ENCODE results near the gene VWC2L. TPM values are rescaled to one million over a fixed set of nuclear protein-coding genes. Genes with fewer than 3 reads are reported as not detected.

The VWC2L gene
- total RNA-seq, 1 donor from 2014 or later: not detected

DNA sequence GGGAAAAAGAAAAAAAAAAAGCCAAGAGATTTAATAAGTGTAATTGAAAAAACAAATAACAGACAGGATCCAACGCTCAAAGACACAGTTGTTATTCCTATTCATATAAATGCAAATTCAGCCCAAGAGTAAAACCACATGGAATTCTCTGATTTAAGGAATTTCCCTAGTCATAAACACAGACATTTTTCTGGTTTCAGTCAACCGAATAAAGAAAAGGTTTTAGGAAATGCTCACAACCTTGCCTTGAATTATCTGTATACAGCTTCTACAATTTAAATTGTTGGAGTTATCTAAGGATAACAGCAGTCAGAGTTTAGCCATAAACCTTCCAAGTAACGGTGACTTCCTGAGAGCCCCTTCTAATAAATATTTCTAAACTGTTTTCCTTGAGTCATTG lies 122.7 kb downstream of the VWC2L start:
- DNase-seq (ENCODE audit: extremely low read depth, low read depth, low spot score): no peak

DNA sequence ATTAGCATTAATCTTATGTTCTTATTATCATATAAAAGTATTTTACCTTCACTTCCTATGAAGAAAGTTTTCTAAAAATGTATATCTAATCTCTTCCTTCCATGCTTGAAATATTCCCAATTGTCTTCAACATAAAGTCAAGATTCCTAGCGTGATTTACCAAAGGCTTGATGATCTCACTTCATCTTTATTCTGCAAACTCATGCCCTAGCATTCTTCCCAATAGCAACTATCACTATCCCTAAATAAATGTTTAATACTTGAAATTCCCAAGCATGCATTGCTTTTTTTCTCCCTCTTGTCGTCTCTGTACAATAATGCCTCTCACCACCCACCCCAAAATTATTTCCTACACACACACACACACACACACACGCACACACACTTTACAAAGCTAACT lies 125.8 kb downstream of the VWC2L start:
- DNase-seq (ENCODE audit: extremely low read depth, low read depth, low spot score): no peak

DNA sequence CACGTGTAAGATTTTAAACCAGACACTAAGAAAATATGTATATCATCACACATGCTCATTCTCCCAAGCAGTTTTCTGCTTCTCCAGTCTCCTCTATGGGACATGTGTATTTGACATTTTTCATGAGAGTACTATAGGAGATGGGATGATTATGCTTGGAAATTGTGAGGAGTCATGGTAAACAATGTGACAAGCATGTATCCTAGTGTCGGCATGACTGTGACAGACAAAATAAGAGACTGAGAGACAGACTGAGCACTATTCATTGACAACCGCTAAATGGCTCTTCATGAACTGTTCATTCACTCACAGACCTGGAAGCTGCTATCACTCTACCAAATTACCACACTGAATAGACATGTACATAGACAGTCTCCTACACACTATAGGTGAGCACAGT lies 127.1 kb downstream of the VWC2L start:
- no peak for DNase-seq (ENCODE audit: extremely low read depth, low read depth, low spot score)

DNA sequence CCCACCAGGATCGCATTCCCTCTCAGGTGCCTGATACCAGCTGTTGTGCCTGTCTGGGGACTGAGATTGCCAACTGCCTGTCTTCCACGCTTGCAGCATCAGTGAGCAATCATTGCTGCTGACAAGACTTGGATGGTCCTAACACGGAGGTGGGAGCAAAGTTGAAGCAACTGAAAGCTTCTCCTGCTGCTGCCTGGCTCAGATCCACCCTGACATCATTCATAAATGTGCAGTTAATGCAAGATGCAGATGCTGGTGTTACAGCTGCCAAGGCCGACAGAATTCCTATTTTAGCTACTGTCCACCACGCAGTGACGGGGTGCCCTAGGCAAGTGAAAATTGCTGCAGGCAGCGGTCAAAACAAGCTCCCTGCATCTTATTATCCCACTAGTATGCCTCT lies 131.4 kb downstream of the VWC2L start:
- DNase-seq (ENCODE audit: extremely low read depth, low read depth, low spot score): no peak

DNA sequence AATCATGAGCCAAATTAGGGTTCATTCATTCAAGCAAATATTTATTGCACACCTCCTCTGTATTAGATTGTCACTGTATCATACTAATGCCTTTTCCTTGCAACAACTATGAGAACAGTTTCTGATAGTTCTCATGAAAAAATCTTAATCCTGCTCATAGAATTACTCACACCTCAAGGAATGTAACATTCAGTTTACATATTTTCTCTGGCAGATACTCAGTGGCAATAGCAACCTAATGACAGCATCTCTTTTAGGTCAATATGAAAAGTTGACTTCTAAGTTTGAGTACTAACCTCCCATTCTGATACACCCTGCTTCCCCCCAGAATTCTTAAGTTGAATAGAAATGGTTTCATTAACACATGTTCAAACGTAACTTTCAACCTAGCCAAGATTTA lies 132.0 kb downstream of the VWC2L start:
- DNase-seq (ENCODE audit: extremely low read depth, low read depth, low spot score): no peak

DNA sequence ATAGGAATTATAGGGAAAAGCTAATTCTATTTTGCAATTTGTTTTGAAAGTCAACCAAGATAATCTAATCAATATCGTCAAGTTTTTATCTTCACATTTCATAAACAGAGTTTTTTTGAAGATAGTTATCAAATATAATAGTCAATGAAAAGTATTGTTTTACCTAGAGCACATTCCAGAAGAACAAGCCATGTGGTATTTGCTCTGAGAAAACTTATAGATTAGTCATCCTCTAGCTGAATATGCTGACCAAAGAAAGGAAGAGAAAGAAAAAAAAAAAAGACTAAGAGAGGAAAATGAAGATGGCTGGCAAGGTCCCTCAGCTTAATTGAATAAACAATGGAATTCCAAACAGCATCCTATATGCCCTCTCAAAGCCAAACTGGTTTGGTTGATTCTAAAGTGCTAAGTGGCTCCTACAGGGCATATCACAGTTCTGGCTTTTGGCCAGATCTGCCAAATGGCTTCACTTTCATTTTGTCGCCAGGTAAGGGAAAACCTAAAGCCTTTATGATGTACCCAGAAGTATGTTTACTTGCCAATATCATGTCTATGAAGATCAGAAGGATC lies 132.6 kb downstream of the VWC2L start:
- no peak for DNase-seq (ENCODE audit: extremely low read depth, low read depth, low spot score)

DNA sequence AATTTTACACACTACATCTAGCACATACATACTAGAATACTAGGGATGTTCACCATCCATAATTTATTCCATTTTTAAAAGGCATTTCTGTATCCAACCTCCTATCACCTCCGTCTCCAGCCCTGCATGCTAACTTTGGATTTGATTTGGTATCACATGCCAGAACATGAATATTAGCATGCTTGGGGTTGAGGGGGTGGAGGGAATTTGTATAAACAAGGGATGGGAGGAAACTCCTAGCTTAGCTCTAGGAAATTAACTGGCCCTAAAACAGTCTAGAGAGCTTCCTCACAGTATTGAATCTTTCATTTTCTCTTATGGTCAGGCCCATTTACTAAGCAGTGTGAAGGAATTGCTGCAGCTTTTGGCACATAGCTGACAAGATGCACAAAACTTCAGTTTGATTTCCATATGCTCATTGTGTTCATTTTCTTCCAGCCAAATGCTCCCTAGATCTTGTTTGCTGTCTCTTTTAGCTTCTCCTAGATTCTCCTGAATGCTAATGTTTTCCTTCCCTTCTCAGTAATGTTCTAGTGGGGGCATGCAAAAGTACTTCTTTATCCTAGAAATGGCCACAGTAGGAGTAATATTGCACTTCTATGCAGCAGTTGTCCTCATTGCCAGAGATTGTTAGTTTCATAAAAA lies 135.2 kb downstream of the VWC2L start:
- DNase-seq (ENCODE audit: extremely low read depth, low read depth, low spot score): no peak

DNA sequence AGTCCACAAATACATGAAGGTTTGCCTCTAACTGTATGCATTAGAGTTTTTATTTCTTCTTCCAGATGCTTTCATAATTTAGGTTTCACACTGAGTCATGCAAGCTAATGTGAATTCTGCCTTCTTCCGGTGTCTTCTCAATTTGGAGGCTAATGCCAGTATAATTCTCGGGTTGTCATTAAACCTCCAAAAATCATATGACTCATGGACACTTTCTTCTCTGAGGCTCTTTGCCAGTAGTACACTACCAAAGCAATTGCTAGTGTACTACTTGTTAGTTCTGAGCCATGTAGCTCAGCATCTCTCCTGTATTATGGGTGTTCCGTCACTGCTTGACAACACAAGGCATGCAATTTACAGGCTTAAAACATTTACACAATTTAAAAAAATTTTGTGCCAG lies 137.1 kb downstream of the VWC2L start:
- DNase-seq (ENCODE audit: extremely low read depth, low read depth, low spot score): no peak

DNA sequence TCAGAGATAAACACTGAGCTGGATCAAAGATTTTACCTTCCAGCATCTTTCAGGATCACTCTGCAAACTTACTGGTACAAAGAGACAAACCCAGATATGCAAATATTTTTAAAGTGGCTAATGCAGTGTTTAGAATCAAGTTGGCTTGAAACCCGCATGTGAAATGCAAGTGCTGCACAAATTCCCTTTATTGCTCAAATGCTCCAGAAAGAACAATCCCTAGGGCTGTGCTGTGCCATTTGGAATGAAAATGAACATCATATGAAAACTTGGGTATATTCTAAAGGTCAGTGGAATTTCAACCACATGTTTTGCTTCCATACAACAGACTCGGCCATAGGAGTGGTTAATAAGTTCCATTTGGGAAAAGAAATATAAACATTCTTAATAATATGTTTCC lies 139.1 kb downstream of the VWC2L start:
- DNase-seq (ENCODE audit: extremely low read depth, low read depth, low spot score): no peak

DNA sequence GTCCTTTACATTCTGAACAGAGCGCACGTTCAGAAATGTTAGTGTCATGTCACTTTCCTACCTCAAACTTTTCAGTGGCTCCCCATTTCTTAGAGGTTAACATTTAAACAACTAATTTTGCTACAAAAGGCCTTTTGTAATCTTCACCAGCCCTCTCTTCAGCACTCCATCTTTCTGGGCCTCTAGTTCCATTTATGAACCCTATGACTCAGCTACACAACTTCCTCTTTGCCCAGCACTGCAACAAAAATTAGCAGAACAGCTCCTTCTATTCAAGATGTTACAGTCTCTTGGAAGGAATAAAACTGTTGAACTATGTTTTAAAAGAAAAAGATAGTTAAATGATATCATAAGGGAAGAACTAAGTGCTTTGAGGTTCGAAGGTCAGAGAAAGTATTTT lies 139.9 kb downstream of the VWC2L start:
- DNase-seq (ENCODE audit: extremely low read depth, low read depth, low spot score): no peak

DNA sequence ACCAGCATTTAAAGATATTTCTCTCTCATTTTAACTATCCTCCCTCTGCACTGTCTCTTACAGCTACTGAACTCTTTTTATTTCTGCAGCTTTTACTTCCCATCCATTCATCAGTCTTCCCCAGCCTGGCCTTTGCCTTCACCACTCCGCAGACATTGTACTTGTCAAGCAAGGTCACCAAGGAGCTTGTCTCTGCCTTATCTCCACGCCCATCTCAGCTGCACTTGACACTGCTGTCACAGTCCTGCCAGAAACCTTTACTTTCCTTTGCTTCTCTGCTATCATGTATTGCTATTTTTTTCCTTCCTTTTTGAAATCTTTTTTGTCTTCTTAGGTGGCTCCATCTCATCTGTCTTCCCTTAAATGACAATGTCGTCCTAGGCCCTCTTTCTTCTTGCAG lies 147.0 kb downstream of the VWC2L start:
- DNase-seq (ENCODE audit: extremely low read depth, low read depth, low spot score): no peak

DNA sequence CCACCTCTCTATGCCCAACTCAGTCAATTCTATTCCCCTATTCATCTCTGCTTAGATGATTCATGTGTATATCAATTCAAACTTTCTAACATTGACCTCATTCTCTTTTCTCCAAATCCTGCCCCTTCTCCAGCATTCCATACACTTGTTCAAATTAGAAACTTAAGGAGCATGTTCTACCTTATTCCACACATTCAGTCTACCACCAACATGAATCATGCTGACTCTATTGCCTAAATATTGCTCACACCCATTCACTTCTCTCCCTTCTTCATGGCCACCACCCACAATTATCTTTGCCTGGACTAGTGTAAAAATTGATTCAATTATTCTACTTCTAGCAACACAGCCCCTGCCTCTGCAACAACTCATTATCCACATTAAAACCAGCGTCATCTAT lies 147.5 kb downstream of the VWC2L start:
- no peak for DNase-seq (ENCODE audit: extremely low read depth, low read depth, low spot score)

DNA sequence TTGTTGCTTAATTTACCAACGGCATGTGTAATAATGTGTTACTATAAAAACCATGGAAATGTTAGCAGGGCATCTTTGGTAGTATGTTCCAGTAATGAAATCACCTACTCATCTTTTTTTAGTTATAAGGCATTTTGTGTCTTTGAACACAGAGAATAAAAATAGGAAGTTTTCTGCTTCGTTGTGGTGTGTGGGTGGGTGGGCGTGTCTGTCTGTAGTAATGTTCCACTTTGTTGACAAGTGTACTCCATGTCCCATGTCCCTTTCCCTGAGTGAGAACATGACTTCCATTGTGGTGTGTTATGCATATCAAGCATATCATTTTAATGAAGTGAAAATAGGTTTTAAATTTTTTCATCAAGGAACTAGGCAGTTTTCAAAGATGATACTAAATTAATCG lies 149.3 kb downstream of the VWC2L start:
- DNase-seq (ENCODE audit: extremely low read depth, low read depth, low spot score): no peak

DNA sequence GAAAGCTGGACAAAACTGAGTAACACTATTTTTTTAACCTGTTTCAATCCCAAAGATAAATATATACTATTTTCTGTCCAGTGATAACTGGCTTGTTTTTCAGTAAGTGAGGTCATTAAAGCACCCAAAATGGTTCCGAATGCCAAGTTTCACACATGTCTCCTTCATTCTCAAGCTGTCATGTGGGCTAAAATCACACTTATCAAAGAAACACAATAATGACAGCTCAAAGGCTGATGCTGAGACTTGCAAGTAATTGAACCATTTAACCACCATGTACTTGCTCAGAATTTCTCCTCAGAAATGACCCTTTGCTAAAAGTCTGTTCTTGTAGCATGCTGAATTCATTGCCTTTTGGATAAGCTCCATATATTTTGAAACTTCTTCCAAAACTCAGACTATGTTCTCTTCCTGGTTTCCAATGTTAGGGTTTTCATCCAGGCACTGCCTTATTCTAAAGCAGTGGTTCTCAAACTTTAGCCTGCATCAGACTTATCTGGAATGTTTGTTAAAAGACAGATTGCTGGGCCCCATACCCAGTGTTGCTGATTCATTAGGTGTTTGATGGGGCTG lies 149.8 kb downstream of the VWC2L start:
- no peak for DNase-seq (ENCODE audit: extremely low read depth, low read depth, low spot score)

DNA sequence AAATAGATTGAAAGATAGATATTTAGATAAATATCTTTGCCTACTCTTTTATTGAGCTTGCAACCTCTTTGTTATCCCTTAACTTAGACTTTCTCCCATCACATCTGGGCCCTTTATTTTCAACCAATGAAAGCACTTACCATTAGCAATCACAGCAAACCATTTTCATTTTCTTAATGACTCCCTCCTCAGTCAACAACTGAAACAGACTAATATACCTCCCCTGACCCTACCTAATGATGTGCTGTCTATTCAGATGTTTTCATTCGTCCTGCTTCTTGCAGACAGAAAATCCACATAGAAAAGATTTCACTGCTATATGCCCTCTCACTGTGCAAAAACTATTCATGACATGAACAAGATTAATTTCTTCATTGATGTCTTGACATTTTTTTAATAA lies 154.4 kb downstream of the VWC2L start:
- DNase-seq (ENCODE audit: extremely low read depth, low read depth, low spot score): no peak

DNA sequence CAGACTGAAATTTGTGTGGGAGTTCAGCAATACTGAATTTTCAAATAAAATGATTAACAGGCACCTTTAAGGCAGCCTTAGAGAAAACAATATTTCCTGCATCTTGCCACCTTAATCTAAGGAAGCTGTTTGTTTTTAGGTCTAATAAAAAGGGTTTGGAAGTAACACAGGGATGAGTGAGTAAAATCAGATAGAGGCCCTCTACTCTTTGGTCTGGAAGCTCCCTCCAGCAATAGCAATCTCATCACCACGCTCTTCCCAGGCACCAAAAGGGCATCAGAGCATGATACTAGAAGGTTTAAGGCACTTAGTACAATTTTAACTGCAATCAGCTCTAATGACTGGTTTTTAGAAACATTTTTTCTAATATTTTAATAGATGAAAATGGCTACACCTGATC lies 155.6 kb downstream of the VWC2L start:
- no peak for DNase-seq (ENCODE audit: extremely low read depth, low read depth, low spot score)

DNA sequence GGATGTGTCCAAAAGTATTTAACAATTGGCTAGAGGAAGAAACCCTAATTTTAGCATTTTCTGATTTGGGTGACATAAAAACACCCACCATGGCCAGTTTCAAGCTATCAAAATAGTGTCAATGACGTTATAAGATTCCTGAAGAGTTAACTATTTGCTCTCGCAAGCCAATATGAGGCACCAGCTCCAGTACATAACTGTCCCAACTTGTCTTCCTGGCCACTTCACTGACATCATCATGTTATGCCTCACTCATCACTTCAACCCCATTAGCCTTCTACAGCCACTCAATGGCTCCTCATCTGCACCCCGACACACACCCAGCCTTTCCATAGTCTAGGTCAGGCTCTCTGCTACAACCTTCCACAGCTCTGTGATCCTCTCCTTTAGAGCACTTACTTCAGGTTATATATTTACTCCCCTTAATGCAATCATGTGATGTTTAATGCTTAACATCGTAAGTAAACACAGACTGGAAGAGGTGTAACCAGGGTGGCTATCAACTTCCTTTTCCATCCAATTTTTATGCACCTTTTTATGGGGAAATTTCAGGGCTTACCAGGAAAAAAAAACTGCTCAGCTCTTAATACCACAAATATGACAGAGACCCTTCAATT lies 158.7 kb downstream of the VWC2L start:
- no peak for DNase-seq (ENCODE audit: extremely low read depth, low read depth, low spot score)

DNA sequence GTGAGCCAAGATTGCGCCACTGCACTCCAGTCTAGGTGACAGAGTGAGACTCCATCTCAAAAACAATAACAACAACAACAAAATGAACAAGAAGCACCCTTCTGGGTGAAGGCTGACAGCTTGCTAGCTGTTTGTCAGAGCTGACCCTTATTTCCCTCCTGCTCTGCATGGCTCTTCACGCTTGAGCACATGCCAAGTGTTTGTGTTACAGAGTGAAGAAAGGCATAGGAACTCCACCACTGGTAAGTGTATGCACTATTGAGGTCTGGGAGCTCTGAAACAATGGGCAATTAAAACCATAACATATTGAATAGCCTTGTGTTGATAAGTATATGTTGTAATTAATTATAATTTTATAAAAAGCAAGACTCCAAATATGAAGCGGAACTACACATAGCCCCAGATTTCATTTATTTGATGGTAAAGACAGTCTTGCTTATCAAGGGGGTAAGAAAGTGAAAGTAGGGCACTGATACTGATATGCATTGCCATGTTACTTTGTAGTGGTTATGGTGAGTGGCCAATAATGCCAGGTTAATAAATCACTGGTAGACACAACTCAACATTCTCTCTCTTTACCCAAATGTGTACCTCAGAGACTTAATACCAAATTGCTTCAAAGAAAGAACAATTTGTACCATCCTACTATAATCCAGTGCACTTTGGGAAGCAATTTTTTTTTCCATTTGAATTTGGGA lies 163.4 kb downstream of the VWC2L start:
- no peak for DNase-seq (ENCODE audit: extremely low read depth, low read depth, low spot score)

DNA sequence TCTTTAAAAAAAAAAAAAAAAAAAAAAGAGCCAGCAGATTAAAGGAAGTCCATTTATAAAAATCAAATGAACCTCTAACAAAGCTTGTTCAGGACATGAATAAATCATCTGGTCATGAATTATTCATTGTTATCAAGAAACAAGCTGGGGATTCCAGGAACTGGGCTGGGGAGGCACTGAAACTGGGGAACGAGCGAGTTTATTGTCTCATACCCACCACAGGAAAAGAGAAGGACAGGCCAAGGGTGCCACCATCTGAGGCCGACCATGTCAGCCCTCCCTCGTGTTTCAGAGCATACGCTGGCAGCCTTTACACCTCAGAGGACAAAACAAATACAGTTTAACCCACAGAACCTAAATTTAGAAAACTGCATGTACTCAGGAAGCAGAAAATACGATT lies 164.2 kb downstream of the VWC2L start:
- no peak for DNase-seq (ENCODE audit: extremely low read depth, low read depth, low spot score)

DNA sequence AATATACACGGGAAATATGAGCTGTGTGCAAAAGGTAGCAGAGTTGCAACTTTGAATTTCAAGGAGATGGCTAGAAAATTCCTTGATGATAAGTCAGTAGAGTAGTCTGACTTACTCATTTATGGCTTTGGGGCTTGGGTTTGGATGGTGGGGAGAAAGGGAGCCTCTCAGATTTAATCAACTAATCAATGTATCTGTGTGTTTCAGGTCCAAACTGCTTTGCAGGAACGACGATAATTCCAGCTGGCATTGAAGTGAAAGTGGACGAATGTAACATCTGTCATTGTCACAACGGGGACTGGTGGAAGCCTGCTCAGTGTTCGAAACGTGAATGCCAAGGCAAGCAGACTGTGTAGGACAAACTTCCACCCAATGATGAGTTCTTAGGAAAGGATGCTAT lies 164.6 kb downstream of the VWC2L start:
- no peak for DNase-seq (ENCODE audit: extremely low read depth, low read depth, low spot score)

DNA sequence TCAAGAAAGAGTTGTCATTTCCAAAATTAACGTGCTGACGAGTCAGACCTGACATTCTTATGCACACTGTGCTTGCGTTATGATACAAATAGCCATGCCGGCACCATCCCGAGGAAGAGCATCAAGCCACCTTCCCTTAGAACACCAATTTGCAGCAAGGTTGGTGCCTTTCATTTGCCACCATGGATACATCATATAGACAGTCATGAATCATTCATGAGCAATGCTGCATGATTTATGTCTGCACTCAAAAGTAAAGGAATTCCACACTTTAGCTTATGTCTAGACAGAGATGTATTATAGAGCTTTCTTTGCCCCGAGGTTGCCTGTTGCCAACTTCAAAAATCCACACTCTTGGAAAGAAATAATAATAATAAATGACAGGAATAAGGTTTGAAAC lies 166.9 kb downstream of the VWC2L start:
- DNase-seq (ENCODE audit: extremely low read depth, low read depth, low spot score): no peak

DNA sequence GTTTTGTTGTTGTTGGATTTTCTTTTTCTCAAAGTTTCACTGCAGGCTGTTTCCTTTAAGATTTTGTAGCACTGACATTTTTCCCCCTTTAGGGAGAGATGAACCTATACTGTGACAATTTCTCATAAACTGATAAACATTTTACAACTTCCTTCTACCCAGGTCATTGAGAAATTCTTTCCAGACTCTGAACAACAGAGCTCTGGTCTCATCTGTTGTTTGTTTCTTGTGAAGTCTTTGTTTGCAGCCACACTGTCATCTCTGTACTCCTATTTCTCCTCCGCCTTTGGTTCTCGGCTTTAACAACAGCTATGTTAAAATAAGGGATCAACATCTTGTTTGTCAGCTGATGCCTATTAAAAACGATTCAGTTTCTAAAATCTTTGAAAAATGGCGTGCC lies 167.6 kb downstream of the VWC2L start:
- DNase-seq (ENCODE audit: extremely low read depth, low read depth, low spot score): no peak

Data from glomerular endothelial cell (primary cell).